Measurements from ENCODE around the gene NDRG4.

The NDRG4 gene

DNA sequence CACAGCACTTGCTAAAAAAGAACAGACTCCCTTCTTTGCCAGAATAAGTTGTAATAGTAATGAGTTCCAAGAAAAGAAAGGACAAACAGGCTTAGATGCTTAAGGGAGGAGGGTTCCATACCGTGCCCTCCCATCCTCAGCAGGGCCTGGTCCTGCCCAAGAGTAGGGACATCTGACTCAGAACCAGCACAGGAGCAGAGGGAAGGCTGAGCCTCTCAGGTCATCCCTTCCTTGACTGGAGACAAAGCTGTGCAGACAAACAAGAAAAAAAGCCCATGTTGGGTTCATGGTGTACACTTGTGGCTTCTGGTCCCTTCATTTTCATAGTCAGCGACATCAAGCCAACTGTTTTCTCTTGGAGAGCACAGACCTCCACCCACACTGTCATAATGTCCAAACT, 44.2 kb upstream of the NDRG4 start:
- TF ChIP-seq, protein P1, sequence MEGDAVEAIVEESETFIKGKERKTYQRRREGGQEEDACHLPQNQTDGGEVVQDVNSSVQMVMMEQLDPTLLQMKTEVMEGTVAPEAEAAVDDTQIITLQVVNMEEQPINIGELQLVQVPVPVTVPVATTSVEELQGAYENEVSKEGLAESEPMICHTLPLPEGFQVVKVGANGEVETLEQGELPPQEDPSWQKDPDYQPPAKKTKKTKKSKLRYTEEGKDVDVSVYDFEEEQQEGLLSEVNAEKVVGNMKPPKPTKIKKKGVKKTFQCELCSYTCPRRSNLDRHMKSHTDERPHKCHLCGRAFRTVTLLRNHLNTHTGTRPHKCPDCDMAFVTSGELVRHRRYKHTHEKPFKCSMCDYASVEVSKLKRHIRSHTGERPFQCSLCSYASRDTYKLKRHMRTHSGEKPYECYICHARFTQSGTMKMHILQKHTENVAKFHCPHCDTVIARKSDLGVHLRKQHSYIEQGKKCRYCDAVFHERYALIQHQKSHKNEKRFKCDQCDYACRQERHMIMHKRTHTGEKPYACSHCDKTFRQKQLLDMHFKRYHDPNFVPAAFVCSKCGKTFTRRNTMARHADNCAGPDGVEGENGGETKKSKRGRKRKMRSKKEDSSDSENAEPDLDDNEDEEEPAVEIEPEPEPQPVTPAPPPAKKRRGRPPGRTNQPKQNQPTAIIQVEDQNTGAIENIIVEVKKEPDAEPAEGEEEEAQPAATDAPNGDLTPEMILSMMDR (IDR thresholded peaks at IDR 0.05), result no peak

- TF ChIP-seq, protein P1 (IDR thresholded peaks at IDR 0.05), result no peak
Measured at GRCh38 chr16:58456193-58456592, 43.8 kb upstream of the NDRG4 start.

- TF ChIP-seq, protein P1 (IDR thresholded peaks at IDR 0.05), result no peak
Measured at GRCh38 chr16:58458606-58459343, 41.2 kb upstream of the NDRG4 start.

DNA sequence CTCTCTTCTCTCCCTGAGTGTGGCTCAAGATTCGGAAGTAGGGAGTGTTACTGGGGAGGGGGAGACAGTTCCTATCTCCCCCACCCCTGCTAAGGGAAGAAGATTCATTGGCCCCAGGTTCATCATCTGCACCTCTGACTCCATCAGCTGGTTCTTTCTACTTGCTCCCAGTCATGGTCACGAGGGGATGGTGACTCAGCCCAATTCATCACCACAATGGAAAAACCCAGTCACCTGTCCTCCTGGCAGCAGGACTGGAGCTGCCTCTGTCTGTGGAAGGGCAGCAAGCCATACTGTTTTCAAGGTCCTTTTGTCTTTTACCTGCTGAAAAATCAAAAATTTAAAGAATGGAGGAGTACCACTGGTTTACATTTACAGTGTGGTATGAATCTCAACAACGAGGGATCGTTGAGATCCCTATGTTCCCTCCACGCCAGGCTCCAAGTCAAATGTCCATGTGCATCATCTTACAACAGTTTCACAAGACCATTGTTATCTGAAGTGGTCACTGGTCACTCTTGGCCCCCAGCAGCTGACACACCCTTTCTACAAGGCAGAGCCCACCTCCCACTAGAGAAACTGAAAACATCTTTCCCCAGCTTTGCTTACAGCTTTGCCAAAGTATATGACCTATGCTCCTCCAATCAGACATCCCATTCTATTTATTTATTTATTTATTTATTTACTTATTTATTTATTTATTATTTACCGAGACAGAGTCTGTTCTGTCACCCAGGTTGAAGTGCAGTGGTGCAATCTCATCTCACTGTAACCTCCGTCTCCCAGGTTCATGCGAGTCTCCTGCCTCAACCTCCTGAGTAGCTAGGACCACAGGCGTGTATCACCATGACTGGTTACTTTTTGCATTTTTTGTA, 40.4 kb upstream of the NDRG4 start:
- TF ChIP-seq, protein P1 (IDR thresholded peaks at IDR 0.05), result no peak

DNA sequence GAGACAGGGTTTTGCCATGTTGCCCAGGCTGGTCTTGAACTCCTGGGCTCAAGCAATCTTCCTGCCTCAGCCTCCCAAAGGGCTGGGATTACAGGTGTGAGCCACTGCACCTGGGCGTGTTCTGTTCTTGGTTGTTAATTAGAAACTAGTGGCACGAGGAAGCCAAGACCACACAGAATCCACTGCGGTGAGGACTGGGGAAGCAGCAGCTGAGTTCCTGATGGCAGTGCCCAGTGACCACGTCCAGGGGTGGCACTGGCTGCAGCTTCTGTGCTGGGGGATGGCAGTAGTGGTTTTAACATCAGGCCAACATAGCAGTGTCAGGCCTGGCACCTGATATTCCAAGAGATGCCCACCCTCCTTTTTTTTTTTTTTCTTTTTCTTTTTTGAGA, 39.7 kb upstream of the NDRG4 start:
- TF ChIP-seq, protein P1 (IDR thresholded peaks at IDR 0.05), result no peak

GRCh38 chr16:58461056-58461455, 38.9 kb upstream of the NDRG4 start:
- TF ChIP-seq, protein P1 (IDR thresholded peaks at IDR 0.05), result no peak

GRCh38 chr16:58461640-58462039, 38.3 kb upstream of the NDRG4 start:
- TF ChIP-seq, protein P1 (IDR thresholded peaks at IDR 0.05), result no peak
